Measurements from ENCODE around the gene DARS1. TPM values are rescaled to one million over a fixed set of nuclear protein-coding genes. Genes with fewer than 3 reads are reported as not detected.

The DARS1 gene
- total and polyA plus RNA-seq, 2 of the 13 experiments (the other 11 are each of a cell fraction or from before 2014, with no cell fraction given): 149 to 230 TPM

GRCh38 chr2:135876066-135876711 lies 109.2 kb downstream of the DARS1 start, which contains the start of gene MCM6 (continued):
- TF ChIP-seq DR1 (CRISPR knock-in tag; IDR thresholded peaks at IDR 0.05) (peak; percentile 79), ZNF232 (CRISPR knock-in tag; IDR thresholded peaks at IDR 0.05; ENCODE audit: borderline replicate concordance) (peak; percentile 69; the same call in 1 of the 2 replicates), ZNF83 (CRISPR knock-in tag; IDR thresholded peaks at IDR 0.05; ENCODE audit: borderline replicate concordance) (no peak), ZNF234 (CRISPR knock-in tag; conservative IDR thresholded peaks at IDR 0.05) (no peak), ZNF230 (CRISPR knock-in tag; IDR thresholded peaks at IDR 0.05) (peak; percentile 86; the same call in 1 of the 2 replicates), KLF16 (CRISPR knock-in tag; IDR thresholded peaks at IDR 0.05) (no peak; a peak in 1 of 4 replicates), FOXM1 (CRISPR knock-in tag; IDR thresholded peaks at IDR 0.05) (no peak), ZBTB25 (CRISPR knock-in tag; IDR thresholded peaks at IDR 0.05) (no peak), CAMTA2 (CRISPR knock-in tag; IDR thresholded peaks at IDR 0.05; ENCODE audit: borderline replicate concordance) (no peak), KMT2A (CRISPR knock-in tag; IDR thresholded peaks at IDR 0.05) (peak; percentile 74; the same call in 1 of the 2 replicates), ZNF550 (CRISPR knock-in tag; IDR thresholded peaks at IDR 0.05; ENCODE audit: borderline replicate concordance) (no peak), MATR3 (CRISPR knock-in tag; IDR thresholded peaks at IDR 0.05) (no peak), ARID3A (IDR thresholded peaks at IDR 0.05; ENCODE audit: low read depth, low read length) (no peak), TFE3 (CRISPR knock-in tag; IDR thresholded peaks at IDR 0.05) (0 out of 2 replicates have a peak, but pooled peaks have one; percentile 48), ZNF768 (CRISPR knock-in tag; IDR thresholded peaks at IDR 0.05) (peak; percentile 14; the same call in 1 of the 2 replicates)
- TF ChIP-seq, protein P1, sequence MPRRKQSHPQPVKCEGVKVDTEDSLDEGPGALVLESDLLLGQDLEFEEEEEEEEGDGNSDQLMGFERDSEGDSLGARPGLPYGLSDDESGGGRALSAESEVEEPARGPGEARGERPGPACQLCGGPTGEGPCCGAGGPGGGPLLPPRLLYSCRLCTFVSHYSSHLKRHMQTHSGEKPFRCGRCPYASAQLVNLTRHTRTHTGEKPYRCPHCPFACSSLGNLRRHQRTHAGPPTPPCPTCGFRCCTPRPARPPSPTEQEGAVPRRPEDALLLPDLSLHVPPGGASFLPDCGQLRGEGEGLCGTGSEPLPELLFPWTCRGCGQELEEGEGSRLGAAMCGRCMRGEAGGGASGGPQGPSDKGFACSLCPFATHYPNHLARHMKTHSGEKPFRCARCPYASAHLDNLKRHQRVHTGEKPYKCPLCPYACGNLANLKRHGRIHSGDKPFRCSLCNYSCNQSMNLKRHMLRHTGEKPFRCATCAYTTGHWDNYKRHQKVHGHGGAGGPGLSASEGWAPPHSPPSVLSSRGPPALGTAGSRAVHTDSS (CRISPR knock-in tag; conservative IDR thresholded peaks at IDR 0.05): no peak
- TF ChIP-seq, protein P2, sequence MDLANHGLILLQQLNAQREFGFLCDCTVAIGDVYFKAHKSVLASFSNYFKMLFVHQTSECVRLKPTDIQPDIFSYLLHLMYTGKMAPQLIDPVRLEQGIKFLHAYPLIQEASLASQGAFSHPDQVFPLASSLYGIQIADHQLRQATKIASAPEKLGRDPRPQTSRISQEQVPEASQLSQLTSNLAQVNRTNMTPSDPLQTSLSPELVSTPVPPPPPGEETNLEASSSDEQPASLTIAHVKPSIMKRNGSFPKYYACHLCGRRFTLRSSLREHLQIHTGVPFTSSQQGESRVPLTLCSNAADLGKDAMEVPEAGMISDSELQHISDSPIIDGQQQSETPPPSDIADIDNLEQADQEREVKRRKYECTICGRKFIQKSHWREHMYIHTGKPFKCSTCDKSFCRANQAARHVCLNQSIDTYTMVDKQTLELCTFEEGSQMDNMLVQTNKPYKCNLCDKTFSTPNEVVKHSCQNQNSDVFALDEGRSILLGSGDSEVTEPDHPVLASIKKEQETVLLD (CRISPR knock-in tag; IDR thresholded peaks at IDR 0.05; ENCODE audit: low read depth): peak; percentile 49; the same call in 1 of the 2 replicates
- TF ChIP-seq, protein P3, sequence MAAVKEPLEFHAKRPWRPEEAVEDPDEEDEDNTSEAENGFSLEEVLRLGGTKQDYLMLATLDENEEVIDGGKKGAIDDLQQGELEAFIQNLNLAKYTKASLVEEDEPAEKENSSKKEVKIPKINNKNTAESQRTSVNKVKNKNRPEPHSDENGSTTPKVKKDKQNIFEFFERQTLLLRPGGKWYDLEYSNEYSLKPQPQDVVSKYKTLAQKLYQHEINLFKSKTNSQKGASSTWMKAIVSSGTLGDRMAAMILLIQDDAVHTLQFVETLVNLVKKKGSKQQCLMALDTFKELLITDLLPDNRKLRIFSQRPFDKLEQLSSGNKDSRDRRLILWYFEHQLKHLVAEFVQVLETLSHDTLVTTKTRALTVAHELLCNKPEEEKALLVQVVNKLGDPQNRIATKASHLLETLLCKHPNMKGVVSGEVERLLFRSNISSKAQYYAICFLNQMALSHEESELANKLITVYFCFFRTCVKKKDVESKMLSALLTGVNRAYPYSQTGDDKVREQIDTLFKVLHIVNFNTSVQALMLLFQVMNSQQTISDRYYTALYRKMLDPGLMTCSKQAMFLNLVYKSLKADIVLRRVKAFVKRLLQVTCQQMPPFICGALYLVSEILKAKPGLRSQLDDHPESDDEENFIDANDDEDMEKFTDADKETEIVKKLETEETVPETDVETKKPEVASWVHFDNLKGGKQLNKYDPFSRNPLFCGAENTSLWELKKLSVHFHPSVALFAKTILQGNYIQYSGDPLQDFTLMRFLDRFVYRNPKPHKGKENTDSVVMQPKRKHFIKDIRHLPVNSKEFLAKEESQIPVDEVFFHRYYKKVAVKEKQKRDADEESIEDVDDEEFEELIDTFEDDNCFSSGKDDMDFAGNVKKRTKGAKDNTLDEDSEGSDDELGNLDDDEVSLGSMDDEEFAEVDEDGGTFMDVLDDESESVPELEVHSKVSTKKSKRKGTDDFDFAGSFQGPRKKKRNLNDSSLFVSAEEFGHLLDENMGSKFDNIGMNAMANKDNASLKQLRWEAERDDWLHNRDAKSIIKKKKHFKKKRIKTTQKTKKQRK (IDR thresholded peaks at IDR 0.05; ENCODE audit: low read length): no peak
